HEK293 (cell line): ENCODE data around the gene ITPR2.

Experiments
- CTCF ChIA-PET: fragments of 350-600 bp; formaldehyde crosslinking; extraction: SDS; loops from one replicate; lab custom pipeline; 2021; ENCODE audit warnings: antibody characterized with exemption; lab: Yijun Ruan, JAX
- POLR2A ChIA-PET: fragments of 300-600 bp; formaldehyde crosslinking; extraction: SDS; loops from one replicate; lab custom pipeline; 2020; ENCODE audit warnings: antibody characterized with exemption, inconsistent platforms; lab: Yijun Ruan, JAX
- H3K27ac ChIP-seq: fragments of 200-500 bp; sonication (Bioruptor generic); 2 replicates; pipeline ENCODE4 v1.5.1; 2014; ENCODE audit warnings: low read depth, low read length, control low read depth, inconsistent platforms; ENCODE audit errors: extremely low read depth
- H3K36me3 ChIP-seq, 2 experiments: fragments of 200-500 bp in 1 of 2; sonication (Bioruptor generic) in 1 of 2; 1 replicate in 1 of 2; 2 replicates in 1 of 2; pipeline ENCODE4 v1.5.1; 2014 to 2017; ENCODE audit warnings: inconsistent platforms in 2 of 2, low read length in 2 of 2; ENCODE audit not compliant: control insufficient read depth in 2 of 2, insufficient read depth in 1 of 2
- H3K4me1 ChIP-seq: fragments of 200-500 bp; sonication (Bioruptor generic); 2 replicates; pipeline ENCODE4 v1.5.1; 2014; ENCODE audit warnings: mild to moderate bottlenecking, low read length, inconsistent platforms; ENCODE audit not compliant: control insufficient read depth, insufficient read depth
- H3K4me3 ChIP-seq: 2 replicates; pipeline ENCODE4 v1.5.1; 2011; ENCODE audit warnings: low read depth, mild to moderate bottlenecking, control low read depth, low read length, moderate library complexity
- H3K9me3 ChIP-seq: fragments of 200-500 bp; sonication (Bioruptor generic); 2 replicates; pipeline ENCODE4 v1.5.1; 2014; ENCODE audit warnings: low read depth, low read length, inconsistent platforms; ENCODE audit not compliant: control insufficient read depth, insufficient read depth
- KLF8 ChIP-seq: fragments of 450-650 bp; formaldehyde crosslinking; IDR thresholded peaks from 2 replicates; pipeline ENCODE4 v1.5.1; 2016; ENCODE audit warnings: missing biosample characterization, missing genetic modification characterization
- REPIN1 ChIP-seq: fragments of 450-650 bp; formaldehyde crosslinking; IDR thresholded peaks from 2 replicates; pipeline ENCODE4 v1.5.1; 2017; ENCODE audit warnings: missing biosample characterization, missing genetic modification characterization, low read depth
- ZEB2 ChIP-seq: fragments of 450-650 bp; formaldehyde crosslinking; IDR thresholded peaks from 2 replicates; pipeline ENCODE4 v1.5.1; 2016; ENCODE audit warnings: missing biosample characterization, missing genetic modification characterization
- ZNF132 ChIP-seq: fragments of 450-650 bp; formaldehyde crosslinking; IDR thresholded peaks from 2 replicates; pipeline ENCODE4 v1.5.1; 2017; ENCODE audit warnings: missing biosample characterization, missing genetic modification characterization, borderline replicate concordance
- ZNF324 ChIP-seq: fragments of 450-650 bp; formaldehyde crosslinking; IDR thresholded peaks from 2 replicates; pipeline ENCODE4 v1.5.1; 2016; ENCODE audit warnings: missing biosample characterization, missing genetic modification characterization
- ZNF404 ChIP-seq: fragments of 450-650 bp; formaldehyde crosslinking; IDR thresholded peaks from 2 replicates; pipeline ENCODE4 v1.5.1; 2017; ENCODE audit warnings: missing biosample characterization, missing genetic modification characterization
- ZNF423 ChIP-seq: fragments of 450-650 bp; formaldehyde crosslinking; IDR thresholded peaks from 2 replicates; pipeline ENCODE4 v1.5.1; 2016; ENCODE audit warnings: missing biosample characterization, missing genetic modification characterization
- ZNF473 ChIP-seq: fragments of 450-650 bp; formaldehyde crosslinking; IDR thresholded peaks from 2 replicates; pipeline ENCODE4 v1.5.1; 2017; ENCODE audit warnings: missing biosample characterization, missing genetic modification characterization
- ZNF514 ChIP-seq: fragments of 450-650 bp; formaldehyde crosslinking; IDR thresholded peaks from 2 replicates; pipeline ENCODE4 v1.5.1; 2016; ENCODE audit warnings: missing biosample characterization, missing genetic modification characterization
- ZNF521 ChIP-seq: fragments of 450-650 bp; formaldehyde crosslinking; IDR thresholded peaks from 2 replicates; pipeline ENCODE4 v1.5.1; 2017; ENCODE audit warnings: missing biosample characterization, mild to moderate bottlenecking, missing genetic modification characterization
- ZNF660 ChIP-seq: fragments of 450-650 bp; IDR thresholded peaks from 2 replicates; pipeline ENCODE4 v1.5.1; 2018; ENCODE audit warnings: missing biosample characterization, mild to moderate bottlenecking, missing genetic modification characterization
- ZNF670 ChIP-seq: fragments of 450-650 bp; formaldehyde crosslinking; IDR thresholded peaks from 2 replicates; pipeline ENCODE4 v1.5.1; 2016; ENCODE audit warnings: missing biosample characterization, missing genetic modification characterization, low read depth
- ZNF837 ChIP-seq: fragments of 450-650 bp; formaldehyde crosslinking; IDR thresholded peaks from 2 replicates; pipeline ENCODE4 v1.5.1; 2016; ENCODE audit warnings: missing biosample characterization, missing genetic modification characterization
- TF ChIP-seq, protein P1 (sequence below): fragments of 450-650 bp; formaldehyde crosslinking; IDR thresholded peaks from 2 replicates; pipeline ENCODE4 v1.5.1; 2016; ENCODE audit warnings: missing biosample characterization, missing genetic modification characterization
- TF ChIP-seq, protein P2 (sequence below): fragments of 450-650 bp; formaldehyde crosslinking; IDR thresholded peaks from 2 replicates; pipeline ENCODE4 v1.5.1; 2016; ENCODE audit warnings: missing biosample characterization, missing genetic modification characterization
- TF ChIP-seq, protein P3 (sequence below): fragments of 450-650 bp; formaldehyde crosslinking; IDR thresholded peaks from 2 replicates; pipeline ENCODE4 v1.5.1; 2016; ENCODE audit warnings: missing biosample characterization, missing genetic modification characterization

ITPR2 gene

GRCh38 chr12:26748741-26749431 is 84.1 kb downstream of the ITPR2 start (continued):
- no peak for TF ChIP-seq ZNF324 (tag by site-specific recombination)
- TF ChIP-seq ZEB2 (tag by site-specific recombination), result 0 out of 2 replicates have a peak, but pooled peaks have one; percentile 41
- TF ChIP-seq, protein P1, sequence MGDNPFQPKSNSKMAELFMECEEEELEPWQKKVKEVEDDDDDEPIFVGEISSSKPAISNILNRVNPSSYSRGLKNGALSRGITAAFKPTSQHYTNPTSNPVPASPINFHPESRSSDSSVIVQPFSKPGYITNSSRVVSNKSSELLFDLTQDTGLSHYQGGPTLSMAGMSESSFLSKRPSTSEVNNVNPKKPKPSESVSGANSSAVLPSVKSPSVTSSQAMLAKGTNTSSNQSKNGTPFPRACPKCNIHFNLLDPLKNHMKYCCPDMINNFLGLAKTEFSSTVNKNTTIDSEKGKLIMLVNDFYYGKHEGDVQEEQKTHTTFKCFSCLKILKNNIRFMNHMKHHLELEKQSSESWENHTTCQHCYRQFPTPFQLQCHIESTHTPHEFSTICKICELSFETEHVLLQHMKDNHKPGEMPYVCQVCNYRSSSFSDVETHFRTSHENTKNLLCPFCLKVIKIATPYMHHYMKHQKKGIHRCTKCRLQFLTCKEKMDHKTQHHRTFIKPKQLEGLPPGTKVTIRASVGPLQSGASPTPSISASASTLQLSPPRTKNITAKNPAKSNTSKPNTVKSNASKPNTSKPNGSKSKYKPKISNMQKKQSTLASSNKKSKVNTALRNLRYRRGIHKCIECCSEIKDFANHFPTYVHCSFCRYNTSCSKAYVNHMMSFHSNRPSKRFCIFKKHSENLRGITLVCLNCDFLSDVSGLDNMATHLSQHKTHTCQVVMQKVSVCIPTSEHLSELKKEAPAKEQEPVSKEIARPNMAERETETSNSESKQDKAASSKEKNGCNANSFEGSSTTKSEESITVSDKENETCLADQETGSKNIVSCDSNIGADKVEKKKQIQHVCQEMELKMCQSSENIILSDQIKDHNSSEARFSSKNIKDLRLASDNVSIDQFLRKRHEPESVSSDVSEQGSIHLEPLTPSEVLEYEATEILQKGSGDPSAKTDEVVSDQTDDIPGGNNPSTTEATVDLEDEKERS, result no peak
- TF ChIP-seq ZNF660 (tag by site-specific recombination), result peak; percentile 32; the same call in 1 of the 2 replicates
- TF ChIP-seq, protein P2, sequence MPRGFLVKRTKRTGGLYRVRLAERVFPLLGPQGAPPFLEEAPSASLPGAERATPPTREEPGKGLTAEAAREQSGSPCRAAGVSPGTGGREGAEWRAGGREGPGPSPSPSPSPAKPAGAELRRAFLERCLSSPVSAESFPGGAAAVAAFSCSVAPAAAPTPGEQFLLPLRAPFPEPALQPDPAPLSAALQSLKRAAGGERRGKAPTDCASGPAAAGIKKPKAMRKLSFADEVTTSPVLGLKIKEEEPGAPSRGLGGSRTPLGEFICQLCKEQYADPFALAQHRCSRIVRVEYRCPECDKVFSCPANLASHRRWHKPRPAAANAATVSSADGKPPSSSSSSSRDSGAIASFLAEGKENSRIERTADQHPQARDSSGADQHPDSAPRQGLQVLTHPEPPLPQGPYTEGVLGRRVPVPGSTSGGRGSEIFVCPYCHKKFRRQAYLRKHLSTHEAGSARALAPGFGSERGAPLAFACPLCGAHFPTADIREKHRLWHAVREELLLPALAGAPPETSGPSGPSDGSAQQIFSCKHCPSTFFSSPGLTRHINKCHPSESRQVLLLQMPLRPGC (tag by site-specific recombination), result no peak

DNA sequence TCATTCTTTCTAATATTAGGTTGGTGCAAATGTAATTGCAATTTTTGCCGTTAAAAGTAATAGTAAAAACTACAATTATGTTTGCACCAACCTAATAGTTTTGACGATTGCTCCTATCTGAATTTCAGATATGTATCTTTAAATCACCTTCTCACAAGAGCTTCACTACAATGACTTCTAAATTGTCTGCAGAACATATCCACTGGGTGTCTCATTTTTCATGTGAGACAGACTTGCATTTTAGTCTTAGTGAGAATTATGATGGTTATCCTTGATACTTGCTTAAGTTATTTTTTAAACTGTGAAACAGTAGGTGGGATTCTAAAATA is 84.6 kb downstream of the ITPR2 start:
- no peak overlapping the region for H3K4me3 ChIP-seq
- H3K27ac ChIP-seq, result no peak overlapping the region
- H3K36me3 ChIP-seq, result no peaks in the 10 kb centered on the region
- no peaks in the 10 kb centered on the region for H3K9me3 ChIP-seq
- TF ChIP-seq ZNF473, result no peak
- no peak for TF ChIP-seq ZNF837 (tag by site-specific recombination)
- TF ChIP-seq, protein P3, sequence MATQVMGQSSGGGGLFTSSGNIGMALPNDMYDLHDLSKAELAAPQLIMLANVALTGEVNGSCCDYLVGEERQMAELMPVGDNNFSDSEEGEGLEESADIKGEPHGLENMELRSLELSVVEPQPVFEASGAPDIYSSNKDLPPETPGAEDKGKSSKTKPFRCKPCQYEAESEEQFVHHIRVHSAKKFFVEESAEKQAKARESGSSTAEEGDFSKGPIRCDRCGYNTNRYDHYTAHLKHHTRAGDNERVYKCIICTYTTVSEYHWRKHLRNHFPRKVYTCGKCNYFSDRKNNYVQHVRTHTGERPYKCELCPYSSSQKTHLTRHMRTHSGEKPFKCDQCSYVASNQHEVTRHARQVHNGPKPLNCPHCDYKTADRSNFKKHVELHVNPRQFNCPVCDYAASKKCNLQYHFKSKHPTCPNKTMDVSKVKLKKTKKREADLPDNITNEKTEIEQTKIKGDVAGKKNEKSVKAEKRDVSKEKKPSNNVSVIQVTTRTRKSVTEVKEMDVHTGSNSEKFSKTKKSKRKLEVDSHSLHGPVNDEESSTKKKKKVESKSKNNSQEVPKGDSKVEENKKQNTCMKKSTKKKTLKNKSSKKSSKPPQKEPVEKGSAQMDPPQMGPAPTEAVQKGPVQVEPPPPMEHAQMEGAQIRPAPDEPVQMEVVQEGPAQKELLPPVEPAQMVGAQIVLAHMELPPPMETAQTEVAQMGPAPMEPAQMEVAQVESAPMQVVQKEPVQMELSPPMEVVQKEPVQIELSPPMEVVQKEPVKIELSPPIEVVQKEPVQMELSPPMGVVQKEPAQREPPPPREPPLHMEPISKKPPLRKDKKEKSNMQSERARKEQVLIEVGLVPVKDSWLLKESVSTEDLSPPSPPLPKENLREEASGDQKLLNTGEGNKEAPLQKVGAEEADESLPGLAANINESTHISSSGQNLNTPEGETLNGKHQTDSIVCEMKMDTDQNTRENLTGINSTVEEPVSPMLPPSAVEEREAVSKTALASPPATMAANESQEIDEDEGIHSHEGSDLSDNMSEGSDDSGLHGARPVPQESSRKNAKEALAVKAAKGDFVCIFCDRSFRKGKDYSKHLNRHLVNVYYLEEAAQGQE (tag by site-specific recombination), result no peak
- no peak for TF ChIP-seq REPIN1 (tag by site-specific recombination)
- TF ChIP-seq ZNF670, result no peak
- TF ChIP-seq ZNF521 (tag by site-specific recombination), result no peak
- no peak for TF ChIP-seq ZNF404
- TF ChIP-seq ZNF132 (tag by site-specific recombination), result no peak
- TF ChIP-seq KLF8, result no peak
- TF ChIP-seq ZNF514 (tag by site-specific recombination), result no peak
- TF ChIP-seq ZNF423 (tag by site-specific recombination), result no peak
- TF ChIP-seq, all 188 proteins: peak for 0
- H3K4me1 ChIP-seq, result peaks cover 8% of the 10 kb centered on the region; the same call in 1 of the 2 replicates
- ChIA-PET CTCF (interaction anchor here (0.6 kb wide), 1 partner anchor 27 kb away, joined by 3 read pairs; no protein-coding TSS in a partner anchor), POLR2A (no interaction called here)
